HUDEP-2 (cell line): Measurements from ENCODE around the gene TIMD4.
"Not testable (repeated sequence)": the region's sequence is repeated elsewhere in the genome, so short reads cannot be mapped to it uniquely, and the experiment has no call there.

Source experiments
- DNase-seq, 76 experiments: peaks; one replicate each; lab custom pipeline; 2025; ENCODE audit not compliant: unreplicated experiment in 76 of 76; lab: John Stamatoyannopoulos, UW

TIMD4 gene

GRCh38 chr5:156925767-156926166, 37.3 kb downstream of the TIMD4 start:
- DNase-seq: not testable (repeated sequence)

GRCh38 chr5:156922207-156922792, 40.7 kb downstream of the TIMD4 start:
- DNase-seq: no peak

GRCh38 chr5:156920861-156921431, 42.1 kb downstream of the TIMD4 start:
- no peak for DNase-seq

GRCh38 chr5:156920042-156920860, 42.8 kb downstream of the TIMD4 start:
- DNase-seq: no peak

- DNase-seq: no peak
These were observed 44.6 kb downstream of the TIMD4 start for GRCh38 chr5:156918311-156918845.

GRCh38 chr5:156914371-156914737, 48.7 kb downstream of the TIMD4 start:
- no peak for DNase-seq

- DNase-seq: no peak
These were observed 49.2 kb downstream of the TIMD4 start for GRCh38 chr5:156913719-156914370.

GRCh38 chr5:156913355-156913718, 49.7 kb downstream of the TIMD4 start:
- no peak for DNase-seq

- no peak for DNase-seq
These were observed 50.2 kb downstream of the TIMD4 start for GRCh38 chr5:156912869-156913268.

- no peak for DNase-seq
These were observed 53.8 kb downstream of the TIMD4 start for GRCh38 chr5:156909180-156909579.

- no peak for DNase-seq
These were observed 55.4 kb downstream of the TIMD4 start for GRCh38 chr5:156907667-156908066.

GRCh38 chr5:156906807-156907206, 56.2 kb downstream of the TIMD4 start:
- no peak for DNase-seq

- no peak for DNase-seq
These were observed 66.5 kb downstream of the TIMD4 start for GRCh38 chr5:156896546-156896945.

GRCh38 chr5:156893517-156893916, 69.5 kb downstream of the TIMD4 start:
- DNase-seq: no peak

GRCh38 chr5:156892864-156893263, 70.2 kb downstream of the TIMD4 start:
- no peak for DNase-seq

GRCh38 chr5:156892223-156892622, 70.8 kb downstream of the TIMD4 start:
- no peak for DNase-seq

GRCh38 chr5:156888520-156888919, 74.5 kb downstream of the TIMD4 start:
- no peak for DNase-seq

- no peak for DNase-seq
These were observed 79.6 kb downstream of the TIMD4 start for GRCh38 chr5:156883316-156883875.

- DNase-seq: no peak
These were observed 83.3 kb downstream of the TIMD4 start for GRCh38 chr5:156879665-156880285.

GRCh38 chr5:156871212-156871611, 91.8 kb downstream of the TIMD4 start:
- no peak for DNase-seq

GRCh38 chr5:156870498-156870839, 92.6 kb downstream of the TIMD4 start:
- DNase-seq: no peak
